Cardiac septum (tissue), 1 donor: ENCODE data around the gene C17orf78. TPM values are rescaled to one million over a fixed set of nuclear protein-coding genes. Genes with fewer than 3 reads are reported as not detected.
"Not testable (repeated sequence)": the region's sequence is repeated elsewhere in the genome, so short reads cannot be mapped to it uniquely, and the experiment has no call there.

ENCODE experiments used
- DNase-seq: peaks from one replicate; pipeline ENCODE4 v3.0.0-alpha.2; 2020; ENCODE audit warnings: low spot score
- intact Hi-C: fragments of 100-400 bp; cut with DNase I; formaldehyde crosslinking; loops from one replicate; pipeline ENCODE4 v1.14.0; 2022
- long read RNA-seq: library from polyadenylated mRNA; unstranded; transcript quantifications from one replicate; pipeline ENCODE4 v2.0.0, GENCODE V29; 2021
- total RNA-seq: library from RNA; stranded (reverse); fragmentation: NEBNext Ultra II Directional; extraction: Animal tissue kit (Norgen Biotek cat#: 25700); gene quantifications from one replicate; pipeline ENCODE4 v1.2.1, GENCODE V29; 2021
- donor health status: DM: no; HTN: no; CAD: no.

The C17orf78 gene
- not detected for total RNA-seq
- long read RNA-seq, partial matches to known transcripts, result 0 of 1 reads
- long read RNA-seq, other reads (novel, unspliced or antisense), result 1 of 1 reads

DNA sequence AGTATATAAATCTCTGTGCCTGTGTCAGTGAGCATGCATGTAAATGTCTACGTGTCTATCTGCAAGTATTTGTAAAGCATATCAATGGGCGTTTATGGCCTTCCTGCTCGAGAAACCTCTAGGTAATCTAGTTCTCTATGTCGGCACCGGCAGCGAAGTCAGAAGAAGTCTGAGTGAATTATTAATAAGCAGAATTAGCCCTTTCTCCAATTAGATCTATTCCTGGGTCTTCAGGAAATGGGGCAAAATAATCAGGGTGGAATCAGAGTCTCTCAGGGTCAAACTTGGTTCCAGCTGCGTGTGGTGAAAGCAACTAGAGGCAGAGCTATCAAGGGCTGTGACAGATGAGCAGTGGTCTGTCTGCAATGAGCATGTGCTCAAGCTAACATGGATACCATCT, at the start of gene C17orf78:
TSS of gene C17orf78 (plus strand) at position 280 of the 400 bp plus-strand sequence. CDS start at position 388, 108 bp downstream.
- intact Hi-C loops, result no loop called here
- DNase-seq, result no peak

- DNase-seq, result no peak
- intact Hi-C loops, result no loop called here
Measured at GRCh38 chr17:37327341-37328090, 48.3 kb upstream of the C17orf78 start.

- no peak for DNase-seq
- intact Hi-C loops, result no loop called here
Measured at GRCh38 chr17:37338847-37339246, 36.9 kb upstream of the C17orf78 start.

- intact Hi-C loops, result no loop called here
- no peak for DNase-seq
Measured at GRCh38 chr17:37339321-37339720, 36.5 kb upstream of the C17orf78 start.

DNA sequence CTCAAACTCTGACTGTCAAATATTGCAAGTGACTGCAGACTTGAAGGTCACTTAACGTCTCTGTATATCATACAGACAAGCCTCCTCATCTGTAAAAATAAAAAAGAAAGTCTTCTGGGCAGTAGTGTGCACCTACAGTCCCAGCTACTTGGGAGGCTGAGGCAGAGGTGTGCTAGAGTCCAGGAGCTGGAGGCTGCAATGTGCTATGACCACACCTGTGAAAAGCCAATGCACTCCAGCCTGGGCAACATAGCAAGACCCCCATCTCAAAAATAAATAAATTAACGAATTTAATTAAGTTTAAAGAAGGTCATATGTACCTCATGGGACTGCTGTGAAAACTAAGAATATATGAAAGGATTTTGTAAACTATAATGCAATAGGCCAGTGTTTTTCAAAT, 35.0 kb upstream of the C17orf78 start:
- DNase-seq, result no peak
- intact Hi-C loops, result no loop called here

- intact Hi-C loops, result no loop called here
- no peak for DNase-seq
Measured at GRCh38 chr17:37342589-37342988, 33.2 kb upstream of the C17orf78 start.

- no peak for DNase-seq
- intact Hi-C loops, result no loop called here
Measured at GRCh38 chr17:37344519-37344918, 31.3 kb upstream of the C17orf78 start.

DNA sequence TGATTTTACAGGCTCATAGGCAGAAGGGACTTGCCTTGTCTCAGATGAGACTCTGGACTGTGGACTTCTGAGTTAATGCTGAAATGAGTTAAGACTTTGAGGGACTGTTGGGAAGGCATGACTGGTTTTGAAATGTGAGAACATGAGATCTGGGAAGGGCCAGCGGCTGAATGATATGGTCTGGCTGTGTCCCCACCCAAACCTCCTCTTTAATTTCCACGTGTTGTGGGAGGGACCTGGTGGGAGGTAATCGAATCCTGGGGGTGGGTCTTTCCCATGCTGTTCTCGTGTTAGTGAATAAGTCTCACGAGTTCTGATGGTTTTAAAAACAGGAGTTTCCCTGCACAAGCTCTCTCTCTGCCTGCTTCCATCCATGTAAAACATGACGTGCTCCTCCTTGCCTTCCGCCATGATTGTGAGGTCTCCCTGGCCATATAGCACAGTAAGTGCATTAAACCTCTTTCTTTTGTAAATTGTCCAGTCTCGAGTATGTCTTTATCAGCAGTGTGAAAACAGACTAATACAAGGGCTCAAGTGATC, 28.9 kb upstream of the C17orf78 start:
- DNase-seq, intact Hi-C loops: not testable (repeated sequence)

DNA sequence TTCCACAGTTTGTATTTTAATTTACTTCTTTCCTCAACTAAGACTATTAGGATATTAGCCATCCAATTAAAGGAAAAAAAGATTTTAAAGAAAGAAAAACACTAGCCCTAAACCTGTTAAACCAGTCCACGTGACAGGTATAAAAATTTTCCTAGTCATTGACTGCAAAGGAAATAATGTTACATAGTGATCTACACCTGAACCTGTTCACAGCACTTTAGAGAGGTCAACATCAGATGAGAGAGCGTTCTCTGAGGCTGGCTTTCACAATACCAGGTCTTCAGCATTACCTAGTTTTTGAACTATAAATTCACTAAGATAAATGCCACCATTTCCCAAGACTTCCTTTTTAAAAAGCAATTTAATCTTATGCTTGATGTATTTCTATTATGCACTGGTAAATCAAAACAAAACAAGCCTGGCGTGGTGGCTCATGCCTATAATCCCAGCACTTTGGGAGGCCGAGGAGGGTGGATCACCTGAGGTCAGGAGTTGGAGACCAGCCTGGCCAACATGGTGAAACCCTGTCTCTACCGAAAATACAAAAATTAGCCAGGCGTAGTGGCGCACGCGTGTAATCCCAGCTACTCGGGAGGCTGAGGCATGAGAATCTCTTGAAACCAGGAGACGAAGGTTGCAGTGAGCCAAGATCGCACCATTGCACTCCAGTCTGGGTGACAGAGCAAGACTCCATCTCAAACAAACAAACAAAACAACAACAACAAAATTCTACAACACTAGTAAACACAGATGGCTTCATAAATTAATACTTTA, 18.8 kb upstream of the C17orf78 start:
- intact Hi-C loops, result loop anchor here (5.0 kb wide), 1 partner anchor 50 kb away; the partner anchor contains the start of genes ACACA and TADA2A

DNA sequence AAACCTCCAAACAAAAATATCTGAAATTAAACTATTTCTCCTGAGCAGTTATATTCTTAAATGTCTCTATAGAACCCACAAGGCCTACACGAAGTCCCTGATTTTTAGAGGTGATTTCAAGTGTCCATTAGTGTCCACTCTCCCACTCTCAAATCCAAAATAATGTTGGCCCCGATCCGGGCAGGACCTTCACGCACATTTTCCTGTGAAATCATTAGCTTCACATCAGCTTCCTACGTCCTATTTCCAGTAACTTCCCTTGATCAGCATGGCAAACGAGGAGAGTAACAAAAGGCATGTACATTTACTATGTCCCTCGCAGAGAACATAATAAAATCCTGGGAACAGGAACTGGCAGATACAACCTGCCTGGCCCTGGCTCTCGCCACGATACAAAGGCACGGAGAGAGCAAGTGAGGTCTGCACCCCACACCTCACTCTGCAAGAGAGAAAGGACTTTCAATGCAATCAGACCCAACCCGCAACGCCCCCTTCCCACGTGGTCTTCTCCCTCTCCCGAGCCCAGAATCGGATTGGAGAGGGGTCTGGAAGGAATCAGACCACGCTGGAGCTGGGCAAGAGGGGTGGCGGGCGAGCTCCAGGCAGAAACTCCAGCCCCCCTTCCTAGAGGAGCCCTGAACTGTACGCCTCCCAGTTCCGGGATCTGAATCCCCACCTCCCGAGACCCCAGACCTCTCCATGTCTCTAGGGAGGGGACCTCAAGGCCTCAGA, 17.5 kb upstream of the C17orf78 start:
- no peak for DNase-seq

More for the DNA sequence above, 18.8 kb upstream of the C17orf78 start:
- DNase-seq, result not testable (repeated sequence)

DNA sequence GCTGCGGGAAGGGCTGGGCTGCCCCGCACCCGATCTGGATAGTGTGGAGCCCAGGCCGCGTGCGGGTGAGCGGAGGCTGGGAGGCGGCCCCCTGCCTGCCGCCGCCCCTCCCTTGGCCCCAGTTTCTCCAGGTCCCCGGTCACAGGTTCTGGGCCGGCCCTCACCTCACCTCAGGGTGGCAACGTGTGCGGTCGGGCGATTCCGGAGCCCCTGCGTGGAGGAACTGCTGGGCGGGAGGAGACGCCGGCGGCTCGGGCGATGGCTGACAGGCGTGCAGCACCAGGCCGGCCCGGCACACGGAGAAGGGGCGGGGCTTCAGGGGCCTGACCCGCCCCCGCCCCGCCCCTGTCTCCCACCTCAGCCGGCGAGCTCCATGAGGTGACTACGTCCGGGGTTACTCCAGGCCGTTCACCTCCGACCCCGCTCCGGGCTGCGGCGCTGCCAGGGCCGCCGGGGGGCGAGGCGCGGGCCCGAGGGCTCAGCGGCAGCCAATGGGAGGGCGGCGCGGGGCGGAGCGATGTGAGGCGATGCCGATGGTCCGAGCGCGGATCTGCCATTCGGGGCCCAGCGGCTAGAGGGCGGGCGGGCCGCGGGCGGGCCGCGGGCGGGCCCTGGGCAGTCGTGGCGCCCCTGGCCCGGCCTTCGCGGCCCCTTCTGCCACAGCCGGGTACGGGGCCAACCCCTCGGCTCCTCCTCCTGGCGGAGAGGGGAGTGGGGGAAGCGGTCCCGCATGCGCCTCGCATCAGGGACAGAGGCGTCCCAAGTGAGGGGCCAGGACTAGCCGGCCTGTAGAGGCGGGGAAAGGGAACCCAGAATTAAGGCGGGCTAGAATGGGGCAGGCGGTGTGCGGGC, 16.7 kb upstream of the C17orf78 start:
- intact Hi-C loops, result loop anchor here (5.0 kb wide), 1 partner anchor 48 kb away; the partner anchor contains the start of genes ACACA and TADA2A
- DNase-seq, result peak; percentile 96

More for the DNA sequence above, 17.5 kb upstream of the C17orf78 start:
- intact Hi-C loops, result loop anchor here (5.0 kb wide), 1 partner anchor 49 kb away; the partner anchor contains the start of genes ACACA and TADA2A

- intact Hi-C loops, result loop anchor here (5.0 kb wide), 1 partner anchor 48 kb away; the partner anchor contains the start of genes ACACA and TADA2A
- no peak for DNase-seq
Measured at GRCh38 chr17:37359682-37360188, 16.1 kb upstream of the C17orf78 start.

- DNase-seq, result no peak
- intact Hi-C loops, result no loop called here
Measured at GRCh38 chr17:37360632-37361031, 15.2 kb upstream of the C17orf78 start.

DNA sequence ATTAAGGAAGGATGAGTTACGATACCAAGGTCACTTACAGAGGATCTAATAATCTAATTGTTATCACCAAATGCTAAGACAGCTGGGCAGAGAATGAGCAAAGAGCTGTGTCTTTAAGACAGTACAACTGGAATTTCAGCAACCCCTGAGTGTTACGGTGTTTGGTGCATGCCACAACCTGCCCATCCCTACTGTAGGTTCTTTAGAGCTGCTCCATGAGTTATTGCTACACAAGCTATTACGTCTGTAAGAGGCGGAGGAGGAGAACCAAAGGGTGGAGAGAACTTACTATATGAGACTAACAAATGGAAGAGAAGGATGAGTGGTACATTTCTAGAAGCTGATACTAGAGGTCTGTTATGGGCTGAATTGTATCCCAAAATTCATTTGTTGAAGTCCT, 14.2 kb upstream of the C17orf78 start:
- intact Hi-C loops, result no loop called here
- no peak for DNase-seq

GRCh38 chr17:37365589-37365988, 10.2 kb upstream of the C17orf78 start:
- intact Hi-C loops, result no loop called here
- DNase-seq, result no peak

DNA sequence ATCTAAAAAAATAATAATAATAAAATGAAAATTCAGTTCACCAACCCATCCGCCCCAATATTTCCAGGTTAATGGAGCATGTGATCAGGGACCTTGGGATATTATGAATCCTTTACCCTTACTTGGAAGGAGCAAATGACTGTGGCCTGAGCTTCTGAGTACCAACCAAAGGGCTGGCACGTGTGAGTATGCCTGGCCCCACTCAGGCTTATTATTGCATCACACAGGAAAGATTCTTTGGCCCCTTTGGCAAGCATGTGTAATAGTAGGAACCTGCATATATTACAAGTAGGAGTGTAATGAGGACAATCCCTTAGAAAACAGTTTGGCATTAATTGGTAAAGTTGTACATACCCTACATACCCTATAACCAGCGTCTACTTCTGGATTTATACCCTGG, 7.2 kb upstream of the C17orf78 start:
- intact Hi-C loops, result no loop called here
- no peak for DNase-seq

DNA sequence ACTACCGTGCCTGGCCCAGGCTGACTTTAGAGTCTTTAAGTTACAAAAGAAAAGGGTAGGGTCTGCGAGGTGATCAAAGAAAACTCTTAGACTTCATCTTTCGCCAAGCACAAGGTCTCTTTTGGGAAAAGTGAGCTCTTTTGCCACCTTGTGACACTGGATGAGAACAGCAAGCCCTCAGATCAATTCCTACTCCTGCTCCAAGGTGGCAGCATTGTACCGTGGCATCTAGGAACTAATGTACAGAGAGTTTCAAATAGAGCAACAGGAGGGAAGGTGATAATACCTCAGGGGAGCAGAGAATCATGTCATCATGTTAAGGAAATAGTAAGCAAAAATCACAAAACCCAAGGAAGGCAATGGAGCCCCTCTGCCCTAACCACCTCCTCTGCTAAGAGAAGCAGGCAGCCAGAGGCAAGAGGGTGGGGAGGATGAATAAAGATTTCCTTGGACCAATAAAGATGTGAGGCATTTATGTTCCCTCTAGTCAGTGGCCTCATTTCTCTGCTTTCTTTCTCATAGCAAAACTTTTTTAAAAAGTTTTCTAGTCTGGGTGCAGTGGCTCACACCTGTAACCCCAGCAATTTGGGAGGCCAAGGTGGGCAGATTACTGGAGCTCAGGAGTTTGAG, 2.1 kb upstream of the C17orf78 start:
- intact Hi-C loops, result no loop called here
- DNase-seq, result no peak

- no peak for DNase-seq
- intact Hi-C loops, result no loop called here
Measured at GRCh38 chr17:37382056-37382455, 6.3 kb downstream of the C17orf78 start.
